Amygdala (tissue), 56 donors: ENCODE measurements around the gene FOXD4L4.
"Not testable (repeated sequence)": the region's sequence is repeated elsewhere in the genome, so short reads cannot be mapped to it uniquely, and the experiment has no call there.

Experiments
- DNase-seq, 56 donors: peaks; one replicate each; lab custom pipeline; 2025; lab: John Stamatoyannopoulos, UW

The FOXD4L4 gene

DNA sequence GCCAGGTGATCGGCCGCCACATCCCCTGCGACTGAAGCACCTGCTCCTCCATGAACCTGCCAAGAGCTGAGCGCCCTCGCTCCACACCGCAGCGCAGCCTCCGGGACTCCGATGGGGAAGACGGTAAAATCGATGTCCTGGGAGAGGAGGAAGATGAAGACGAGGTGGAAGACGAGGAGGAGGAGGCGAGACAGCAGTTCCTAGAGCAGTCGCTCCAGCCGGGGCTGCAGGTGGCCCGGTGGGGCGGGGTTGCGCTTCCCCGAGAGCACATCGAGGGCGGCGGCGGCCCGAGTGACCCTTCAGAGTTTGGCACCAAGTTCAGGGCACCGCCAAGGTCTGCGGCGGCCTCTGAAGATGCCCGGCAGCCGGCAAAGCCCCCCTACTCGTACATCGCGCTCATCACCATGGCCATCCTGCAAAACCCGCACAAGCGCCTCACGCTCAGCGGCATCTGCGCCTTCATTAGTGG lies at the start of gene FOXD4L4:
FOXD4L4 (plus strand) TSS at position 51 of the 469 bp plus-strand sequence; CDS start at position 51, 0 bp downstream.
- DNase-seq = not testable (repeated sequence)

DNA sequence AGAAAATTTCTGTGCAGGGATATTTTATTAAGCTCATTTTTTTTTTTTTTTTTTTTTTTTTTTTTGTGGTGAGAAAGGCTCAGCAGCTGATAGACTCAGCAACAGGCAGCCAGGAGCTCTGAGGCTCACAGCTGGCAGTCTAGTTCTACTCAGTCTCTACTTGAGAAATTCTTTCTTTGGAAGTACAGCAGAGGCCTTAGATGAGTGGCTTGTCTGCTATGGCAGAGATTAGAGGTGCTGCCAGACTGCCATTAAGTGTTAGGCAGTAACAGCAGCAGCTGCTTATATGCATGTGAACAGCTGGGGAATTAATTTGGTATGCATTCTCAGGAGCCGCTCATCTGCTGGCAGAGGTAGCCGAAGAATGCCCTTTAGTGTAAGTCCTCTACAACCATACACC lies 33.4 kb upstream of the FOXD4L4 start:
- not testable (repeated sequence) for DNase-seq

DNA sequence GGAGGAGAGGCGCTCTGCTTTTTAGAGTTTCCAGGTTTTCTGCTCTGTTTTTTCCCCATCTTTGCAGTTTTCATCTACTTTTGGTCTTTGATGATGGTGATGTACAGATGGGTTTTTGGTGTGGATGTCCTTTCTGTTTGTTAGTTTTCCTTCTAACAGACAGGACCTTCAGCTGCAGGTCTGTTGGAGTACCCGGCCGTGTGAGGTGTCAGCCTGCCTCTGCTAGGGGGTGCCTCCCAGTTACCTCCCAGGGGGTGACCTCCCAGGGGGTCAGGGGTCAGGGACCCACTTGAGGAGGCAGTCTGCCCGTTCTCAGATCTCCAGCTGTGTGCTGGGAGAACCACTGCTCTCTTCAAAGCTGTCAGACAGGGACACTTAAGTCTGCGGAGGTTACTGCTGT lies 22.5 kb upstream of the FOXD4L4 start:
- DNase-seq = not testable (repeated sequence)

DNA sequence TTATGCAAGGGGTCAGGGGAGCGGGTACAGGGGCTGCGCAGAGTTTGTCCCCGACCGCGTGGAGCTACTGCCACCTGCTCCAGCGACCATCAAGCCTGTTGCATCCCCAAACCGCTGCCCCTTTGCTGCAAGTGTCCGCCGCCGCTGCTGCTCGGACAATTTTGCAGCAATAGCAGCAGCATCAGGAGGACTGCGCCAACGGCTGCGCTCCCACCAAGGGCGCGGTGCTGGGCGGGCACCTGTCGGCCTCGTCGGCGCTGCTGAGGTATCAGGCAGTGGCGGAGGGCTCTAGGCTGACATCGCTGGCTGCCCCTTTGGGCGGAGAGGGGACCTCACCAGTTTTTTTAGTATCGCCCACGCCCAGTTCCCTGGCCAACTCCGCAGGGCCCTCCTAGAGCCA lies 1.2 kb downstream of the FOXD4L4 start:
- not testable (repeated sequence) for DNase-seq
